ACHN (cell line): Measurements from ENCODE around the gene KDM7A.
"Not testable (repeated sequence)": the region's sequence is repeated elsewhere in the genome, so short reads cannot be mapped to it uniquely, and the experiment has no call there.

Source experiments
- DNase-seq: peaks from one replicate; pipeline ENCODE4 v3.0.0-alpha.2; 2015
- in situ Hi-C: cut with HindIII; loops from 2 replicates; pipeline ENCODE4 v1.10.0; 2017; ENCODE audit warnings: low sequenced_read_pairs, low pct_ligation_motif_present, low pct_unique_long_range_greater_than_20kb

The KDM7A gene

GRCh38 chr7:140203556-140203955 is 26.8 kb upstream of the KDM7A start:
- no peak for DNase-seq
- in situ Hi-C loops, result no loop called here

DNA sequence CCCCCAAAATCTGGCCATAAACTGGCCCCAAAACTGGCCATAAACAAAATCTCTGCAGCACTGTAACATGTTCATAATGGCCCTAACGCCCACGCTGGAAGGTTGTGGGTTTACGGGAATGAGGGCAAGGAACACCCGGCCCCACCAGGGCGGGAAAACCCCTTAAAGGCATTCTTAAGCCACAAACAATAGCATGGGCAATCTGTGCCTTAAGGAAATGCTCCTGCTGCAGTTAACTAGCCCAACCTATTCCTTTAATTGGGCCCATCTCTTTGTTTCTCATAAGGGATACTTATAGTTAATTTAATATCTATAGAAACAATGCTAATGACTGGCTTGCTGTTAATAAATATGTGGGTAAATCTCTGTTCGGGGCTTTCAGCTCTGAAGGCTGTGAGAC is 26.2 kb upstream of the KDM7A start:
- DNase-seq, in situ Hi-C loops: not testable (repeated sequence)

- in situ Hi-C loops, result no loop called here
- DNase-seq, result no peak
Measured at GRCh38 chr7:140201393-140201792, 24.6 kb upstream of the KDM7A start.

- in situ Hi-C loops, result no loop called here
- no peak for DNase-seq
Measured at GRCh38 chr7:140200061-140200989, 23.5 kb upstream of the KDM7A start.

GRCh38 chr7:140197938-140198337 is 21.2 kb upstream of the KDM7A start:
- no peak for DNase-seq
- in situ Hi-C loops, result no loop called here

- no peak for DNase-seq
- in situ Hi-C loops, result no loop called here
Measured at GRCh38 chr7:140197218-140197890, 20.6 kb upstream of the KDM7A start.

GRCh38 chr7:140196361-140197217 is 19.8 kb upstream of the KDM7A start:
- DNase-seq, result no peak
- in situ Hi-C loops, result no loop called here

- no peak for DNase-seq
- in situ Hi-C loops, result no loop called here
Measured at GRCh38 chr7:140195859-140196258, 19.1 kb upstream of the KDM7A start.

- DNase-seq, result no peak
- in situ Hi-C loops, result no loop called here
Measured at GRCh38 chr7:140192620-140193019, 15.8 kb upstream of the KDM7A start.

- no peak for DNase-seq
- in situ Hi-C loops, result no loop called here
Measured at GRCh38 chr7:140192176-140192575, 15.4 kb upstream of the KDM7A start.

DNA sequence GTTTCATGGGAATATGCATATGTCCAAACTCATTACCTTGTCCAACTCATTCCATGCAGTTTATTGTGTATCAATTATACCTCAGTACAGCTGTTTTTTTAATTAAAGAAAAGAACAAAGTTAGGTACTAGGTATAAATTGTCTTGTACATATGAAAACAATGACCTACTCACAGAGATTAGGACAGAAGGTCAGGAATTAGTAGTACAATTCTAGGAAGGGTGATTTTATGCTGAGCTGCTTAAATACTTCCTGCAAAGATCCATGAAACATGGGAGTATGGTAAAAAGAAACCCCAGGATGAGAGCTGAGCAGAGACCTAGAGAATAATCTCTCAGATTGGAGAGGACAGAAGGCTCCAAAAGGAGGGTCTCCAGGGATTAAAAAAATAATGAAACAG is 13.8 kb upstream of the KDM7A start:
- in situ Hi-C loops, result no loop called here
- no peak for DNase-seq

DNA sequence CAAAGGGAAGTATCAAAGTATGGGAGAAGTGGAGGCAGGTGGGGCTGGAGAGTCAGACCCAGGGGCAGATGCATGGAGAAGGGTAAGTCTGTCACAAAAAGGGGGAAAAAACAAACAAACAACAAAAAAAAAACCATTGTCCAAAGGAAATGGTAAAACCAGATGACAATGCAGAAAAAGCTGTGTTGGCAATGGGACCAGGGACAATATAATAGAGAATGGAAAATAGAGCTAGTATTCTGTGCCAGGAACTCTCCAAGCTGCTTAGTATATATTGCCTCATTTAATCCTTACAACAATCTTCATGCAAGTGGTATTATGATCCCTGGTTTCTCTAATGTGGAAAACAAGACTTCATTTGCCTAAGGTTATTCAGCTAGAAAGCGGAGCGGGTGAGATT is 13.1 kb upstream of the KDM7A start:
- no peak for DNase-seq
- in situ Hi-C loops, result no loop called here

GRCh38 chr7:140182917-140183316 is 6.1 kb upstream of the KDM7A start:
- DNase-seq, result no peak
- in situ Hi-C loops, result no loop called here

DNA sequence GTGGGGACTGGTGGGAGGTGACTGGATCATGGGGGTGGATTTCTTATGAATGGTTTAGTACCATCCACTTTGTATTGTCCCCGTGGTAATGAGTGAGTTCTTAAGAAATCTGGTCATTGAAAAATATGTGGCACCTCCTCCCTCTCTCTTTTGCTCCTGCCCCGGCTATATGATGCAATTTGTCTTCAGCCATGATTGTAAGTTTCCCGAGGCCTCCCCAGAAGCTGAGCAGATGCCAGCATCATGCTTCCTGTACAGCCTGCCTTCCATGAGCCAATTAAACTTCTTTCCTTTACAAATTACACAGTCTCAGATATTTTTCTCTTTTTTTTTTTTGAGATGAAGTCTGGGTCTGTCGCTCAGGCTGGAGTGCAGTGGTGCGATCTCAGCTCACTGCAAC is 2.6 kb upstream of the KDM7A start:
- in situ Hi-C loops, result no loop called here

DNA sequence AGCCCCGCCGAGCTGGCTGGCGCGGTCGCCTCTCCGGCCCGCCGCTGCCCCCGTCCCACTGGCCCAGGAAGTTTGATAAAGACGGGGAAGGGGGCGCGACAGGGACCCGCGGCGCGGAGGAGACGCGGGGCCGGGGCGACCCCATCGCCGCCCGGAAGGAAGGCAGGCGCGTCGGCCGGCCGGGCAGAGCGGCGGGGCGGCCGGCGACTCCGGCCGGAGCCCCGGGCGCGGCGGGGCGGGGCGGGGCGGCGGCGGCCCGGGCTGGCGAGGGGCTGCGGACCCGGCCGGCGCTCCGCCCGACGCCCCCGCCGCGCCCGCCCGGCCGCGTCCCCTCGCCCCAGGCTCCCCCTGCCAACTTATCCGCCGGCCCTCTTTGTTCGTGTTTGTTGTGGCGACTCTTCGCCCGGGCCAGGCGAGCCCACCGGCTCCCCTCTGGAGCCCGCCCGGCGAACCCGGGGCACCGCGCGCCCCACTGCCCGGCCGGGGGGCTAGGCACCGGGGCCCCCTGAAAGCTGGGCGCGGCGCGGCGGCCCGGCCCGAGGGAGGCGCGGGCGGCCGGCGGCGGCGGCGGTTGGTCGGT is 571 bp downstream of the KDM7A start:
- DNase-seq, result peak; percentile 29
- in situ Hi-C loops, result no loop called here

More for the DNA sequence above, 2.6 kb upstream of the KDM7A start:
- DNase-seq, result no peak

GRCh38 chr7:140175221-140176121 is 1.3 kb downstream of the KDM7A start:
- in situ Hi-C loops, result no loop called here
- DNase-seq, result peak; percentile 97

DNA sequence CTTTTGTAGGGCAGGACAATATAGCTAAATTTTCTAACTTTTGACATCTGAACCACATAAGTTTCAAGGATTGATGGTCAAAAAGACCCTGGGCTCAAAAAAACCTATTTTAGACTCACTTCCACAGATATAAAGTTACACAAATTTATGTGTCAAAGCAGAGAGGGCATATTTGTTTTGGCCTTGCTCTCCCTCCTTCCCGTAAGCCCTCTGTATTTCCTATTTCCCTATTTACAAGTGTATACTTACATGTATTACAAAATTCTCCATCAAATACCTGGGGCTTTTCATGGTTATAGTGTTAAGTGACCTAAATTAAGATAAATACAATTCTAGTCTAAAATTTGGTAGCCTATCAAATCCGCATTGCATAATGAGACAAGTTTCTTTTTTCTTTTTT is 2.6 kb downstream of the KDM7A start:
- in situ Hi-C loops, result no loop called here
- DNase-seq, result no peak

DNA sequence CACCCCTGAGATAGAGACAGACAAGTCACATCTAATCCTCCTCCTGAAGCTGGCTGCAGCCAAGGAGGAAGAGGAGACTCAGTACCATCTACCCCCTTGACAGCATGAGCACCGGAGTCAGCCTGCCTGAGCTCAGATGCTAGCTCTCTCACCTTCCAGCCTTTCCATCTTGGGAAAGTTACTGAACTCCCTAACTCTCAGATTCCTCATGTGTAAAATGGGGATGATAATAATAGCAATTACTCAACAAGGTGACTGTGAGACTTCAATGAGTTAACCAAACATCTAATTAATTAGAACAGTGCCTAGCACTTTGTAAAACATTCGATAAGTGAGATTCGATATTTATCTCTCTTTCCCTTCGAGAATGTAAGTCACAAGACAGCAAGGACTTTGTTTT is 6.4 kb downstream of the KDM7A start:
- no peak for DNase-seq
- in situ Hi-C loops, result no loop called here
